Activated naive CD4-positive, alpha-beta T cell treated with anti-CD3 and anti-CD28 coated beads for 36 hours (primary cell): ENCODE measurements around the gene RCBTB1. TPM values are rescaled to one million over a fixed set of nuclear protein-coding genes. Genes with fewer than 3 reads are reported as not detected.

Source experiments
- CTCF ChIA-PET: fragments of 350-600 bp; sonication (Branson Sonifier 250); formaldehyde crosslinking; loops from one replicate; lab custom pipeline; 2021; ENCODE audit warnings: antibody characterized with exemption; lab: Charles Lee
- DNase-seq: peaks from one replicate; pipeline ENCODE4 v3.0.0-alpha.2; 2020
- H3K27ac Mint-ChIP-seq: one replicate; pipeline ENCODE4 v1.8.0; 2021; ENCODE audit warnings: mild to moderate bottlenecking, mixed read lengths
- H3K27me3 Mint-ChIP-seq: one replicate; pipeline ENCODE4 v1.8.0; 2021; ENCODE audit warnings: low read depth, mixed read lengths
- H3K36me3 Mint-ChIP-seq: one replicate; pipeline ENCODE4 v1.8.0; 2021; ENCODE audit warnings: low read depth, mixed read lengths
- H3K4me1 Mint-ChIP-seq: one replicate; pipeline ENCODE4 v1.8.0; 2021; ENCODE audit warnings: low read depth, mixed read lengths
- H3K4me3 Mint-ChIP-seq: one replicate; pipeline ENCODE4 v1.8.0; 2021; ENCODE audit warnings: mild to moderate bottlenecking, moderate library complexity, mixed read lengths
- H3K9me3 Mint-ChIP-seq: one replicate; pipeline ENCODE4 v1.8.0; 2021; ENCODE audit warnings: mixed read lengths
- intact Hi-C: fragments of 100-400 bp; cut with micrococcal nuclease; formaldehyde crosslinking; loops from one replicate; pipeline ENCODE4 v1.15.1; 2023
- total RNA-seq, 2 experiments: library from RNA; stranded (reverse); gene quantifications; one replicate each; pipeline ENCODE4 v1.2.3, GENCODE V29; 2021

RCBTB1 gene
- total RNA-seq, 2 experiments from 2014 or later: 17.8 to 19.2 TPM

- DNase-seq: no peak
- intact Hi-C loops: no loop called here
Measured at GRCh38 chr13:49546561-49546960, 38.8 kb downstream of the RCBTB1 start.

DNA sequence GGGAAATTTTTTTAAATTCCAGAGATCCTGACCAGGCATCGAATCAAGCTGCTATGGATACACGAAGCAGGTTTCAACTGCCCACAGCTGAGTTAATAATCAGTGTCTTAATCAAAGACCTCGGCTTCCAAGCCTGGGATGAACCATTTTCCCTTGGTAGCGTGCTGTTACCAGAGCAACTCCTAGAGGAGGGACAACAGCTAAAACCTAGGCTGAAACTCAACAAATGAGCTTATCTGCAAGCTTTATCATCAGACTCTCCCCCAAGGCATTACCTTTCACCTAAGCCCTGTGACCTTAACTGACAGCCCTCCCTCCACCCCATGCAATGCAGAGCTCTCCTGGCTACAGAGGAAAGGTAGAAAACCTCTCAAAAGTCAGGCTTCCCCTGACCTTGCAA is 39.7 kb downstream of the RCBTB1 start:
- Mint-ChIP-seq H3K4me3 (no peak overlapping the region), H3K4me1 (peaks cover 4% of the 10 kb centered on the region), H3K36me3 (peaks cover 24% of the 10 kb centered on the region), H3K27ac (no peak overlapping the region), H3K9me3 (no peaks in the 10 kb centered on the region), H3K27me3 (no peaks in the 10 kb centered on the region)
- DNase-seq: no peak
- CTCF ChIA-PET: no interaction called here
- intact Hi-C loops: no loop called here

More at GRCh38 chr13:49546561-49546960, 38.8 kb downstream of the RCBTB1 start:
- Mint-ChIP-seq H3K27ac (no peak overlapping the region), H3K9me3 (no peaks in the 10 kb centered on the region), H3K4me1 (no peaks in the 10 kb centered on the region), H3K27me3 (no peaks in the 10 kb centered on the region), H3K4me3 (no peak overlapping the region), H3K36me3 (peaks cover 21% of the 10 kb centered on the region)
- CTCF ChIA-PET: interaction anchor here (0.7 kb wide), 1 partner anchor 13 kb away, joined by 4 read pairs; no protein-coding TSS in a partner anchor

GRCh38 chr13:49543656-49544055 is 41.7 kb downstream of the RCBTB1 start:
- Mint-ChIP-seq H3K27me3 (no peaks in the 10 kb centered on the region), H3K9me3 (no peaks in the 10 kb centered on the region), H3K4me3 (no peak overlapping the region), H3K36me3 (peaks cover 26% of the 10 kb centered on the region), H3K27ac (no peak overlapping the region), H3K4me1 (peaks cover 21% of the 10 kb centered on the region)
- CTCF ChIA-PET: no interaction called here
- intact Hi-C loops: loop anchor here (5.0 kb wide), 1 partner anchor 241 kb away; no protein-coding TSS in a partner anchor
- no peak for DNase-seq

GRCh38 chr13:49540552-49540951 is 44.8 kb downstream of the RCBTB1 start:
- Mint-ChIP-seq H3K4me3 (peak overlapping the region; percentile 16), H3K4me1 (peaks cover 21% of the 10 kb centered on the region), H3K9me3 (no peaks in the 10 kb centered on the region), H3K27ac (peak overlapping the region; percentile 38), H3K36me3 (peaks cover 29% of the 10 kb centered on the region), H3K27me3 (no peaks in the 10 kb centered on the region)
- DNase-seq: no peak
- CTCF ChIA-PET: no interaction called here
- intact Hi-C loops: loop anchor here (5.0 kb wide), 1 partner anchor 238 kb away; no protein-coding TSS in a partner anchor

GRCh38 chr13:49539746-49540145 is 45.6 kb downstream of the RCBTB1 start:
- H3K9me3 Mint-ChIP-seq: no peaks in the 10 kb centered on the region
- peaks cover 29% of the 10 kb centered on the region for H3K36me3 Mint-ChIP-seq
- no peak for DNase-seq
- H3K4me3 Mint-ChIP-seq: no peak overlapping the region
- intact Hi-C loops: loop anchor here (5.0 kb wide), 1 partner anchor 237 kb away; no protein-coding TSS in a partner anchor
- H3K27me3 Mint-ChIP-seq: no peaks in the 10 kb centered on the region
- H3K27ac Mint-ChIP-seq: peak overlapping the region; percentile 71
- H3K4me1 Mint-ChIP-seq: peaks cover 21% of the 10 kb centered on the region
- CTCF ChIA-PET: interaction anchor here (0.5 to 1.2 kb wide), 5 partner anchors 12 to 206 kb away, joined by 3 to 4 read pairs (median 3); no protein-coding TSS in a partner anchor

- intact Hi-C loops: no loop called here
- peaks cover 21% of the 10 kb centered on the region for H3K4me1 Mint-ChIP-seq
- H3K27ac Mint-ChIP-seq: peak overlapping the region; percentile 71
- H3K9me3 Mint-ChIP-seq: no peaks in the 10 kb centered on the region
- DNase-seq: no peak
- H3K27me3 Mint-ChIP-seq: no peaks in the 10 kb centered on the region
- H3K36me3 Mint-ChIP-seq: peaks cover 26% of the 10 kb centered on the region
- no peak overlapping the region for H3K4me3 Mint-ChIP-seq
- CTCF ChIA-PET: interaction anchor here (0.5 to 1.2 kb wide), 6 partner anchors 11 to 246 kb away, joined by 3 to 4 read pairs (median 3); no protein-coding TSS in a partner anchor
Measured at GRCh38 chr13:49539313-49539712, 46.0 kb downstream of the RCBTB1 start.

DNA sequence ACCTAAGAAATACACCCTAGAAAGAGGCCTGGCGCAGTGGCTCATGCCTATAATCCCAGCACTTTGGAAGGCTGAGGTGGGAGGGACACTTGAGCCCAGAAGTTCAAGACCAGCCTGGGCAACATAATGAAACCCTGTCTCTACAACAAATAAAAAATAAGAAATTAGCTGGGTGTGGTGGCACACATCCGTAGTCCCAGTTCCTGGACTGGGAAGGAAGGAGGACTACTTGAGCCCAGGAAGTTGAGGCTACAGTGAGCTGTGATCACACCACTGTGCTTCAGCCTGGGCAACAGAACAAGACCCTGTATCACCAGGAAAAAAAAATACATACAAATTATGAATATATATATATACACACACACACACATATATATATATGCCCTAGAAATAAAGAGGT is 47.0 kb downstream of the RCBTB1 start:
- Mint-ChIP-seq H3K27me3 (no peaks in the 10 kb centered on the region), H3K9me3 (no peaks in the 10 kb centered on the region), H3K36me3 (peaks cover 28% of the 10 kb centered on the region), H3K4me3 (no peak overlapping the region), H3K27ac (no peak overlapping the region), H3K4me1 (peaks cover 23% of the 10 kb centered on the region)
- no peak for DNase-seq
- CTCF ChIA-PET: interaction anchor here (0.7 kb wide), 1 partner anchor 365 kb away, joined by 4 read pairs; no protein-coding TSS in a partner anchor
- intact Hi-C loops: no loop called here

- CTCF ChIA-PET: no interaction called here
- peaks cover 32% of the 10 kb centered on the region for H3K36me3 Mint-ChIP-seq
- intact Hi-C loops: no loop called here
- H3K27me3 Mint-ChIP-seq: no peaks in the 10 kb centered on the region
- no peaks in the 10 kb centered on the region for H3K9me3 Mint-ChIP-seq
- H3K27ac Mint-ChIP-seq: no peak overlapping the region
- DNase-seq: no peak
- no peak overlapping the region for H3K4me3 Mint-ChIP-seq
- H3K4me1 Mint-ChIP-seq: peaks cover 26% of the 10 kb centered on the region
Measured at GRCh38 chr13:49536144-49536873, 49.0 kb downstream of the RCBTB1 start.

GRCh38 chr13:49533591-49534269 is 51.6 kb downstream of the RCBTB1 start:
- Mint-ChIP-seq H3K4me1 (peaks cover 8% of the 10 kb centered on the region), H3K36me3 (peaks cover 26% of the 10 kb centered on the region), H3K27me3 (no peaks in the 10 kb centered on the region), H3K9me3 (no peaks in the 10 kb centered on the region), H3K27ac (no peak overlapping the region), H3K4me3 (no peak overlapping the region)
- CTCF ChIA-PET: no interaction called here
- DNase-seq: no peak
- intact Hi-C loops: no loop called here

DNA sequence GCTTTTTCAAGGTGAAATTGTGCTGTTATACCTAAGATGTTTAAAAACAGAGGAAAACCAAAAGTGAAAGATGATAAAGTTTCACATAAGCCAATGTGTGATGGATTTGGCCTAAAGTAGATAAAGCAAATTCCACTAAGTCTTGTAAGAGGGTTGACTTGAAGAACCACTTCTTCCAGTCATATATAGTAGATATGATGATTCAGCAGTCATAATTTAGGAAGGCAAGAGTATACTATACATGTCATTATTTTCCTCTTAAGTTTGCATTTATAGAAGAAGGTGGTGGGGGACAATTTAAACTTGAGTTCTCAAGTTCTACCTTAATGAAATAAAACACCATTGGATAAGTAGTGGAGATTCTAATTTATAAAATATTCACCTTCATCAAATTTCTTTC is 52.3 kb downstream of the RCBTB1 start:
- no peak for DNase-seq
- Mint-ChIP-seq H3K4me1 (peaks cover 8% of the 10 kb centered on the region), H3K27ac (no peak overlapping the region), H3K36me3 (peaks cover 26% of the 10 kb centered on the region), H3K9me3 (no peaks in the 10 kb centered on the region), H3K27me3 (no peaks in the 10 kb centered on the region), H3K4me3 (no peak overlapping the region)
- intact Hi-C loops: no loop called here
- CTCF ChIA-PET: no interaction called here

GRCh38 chr13:49532593-49532992 is 52.8 kb downstream of the RCBTB1 start:
- CTCF ChIA-PET: no interaction called here
- intact Hi-C loops: no loop called here
- no peaks in the 10 kb centered on the region for H3K27me3 Mint-ChIP-seq
- H3K36me3 Mint-ChIP-seq: peaks cover 23% of the 10 kb centered on the region
- H3K27ac Mint-ChIP-seq: no peak overlapping the region
- DNase-seq: no peak
- peaks cover 8% of the 10 kb centered on the region for H3K4me1 Mint-ChIP-seq
- H3K4me3 Mint-ChIP-seq: no peak overlapping the region
- H3K9me3 Mint-ChIP-seq: no peaks in the 10 kb centered on the region

DNA sequence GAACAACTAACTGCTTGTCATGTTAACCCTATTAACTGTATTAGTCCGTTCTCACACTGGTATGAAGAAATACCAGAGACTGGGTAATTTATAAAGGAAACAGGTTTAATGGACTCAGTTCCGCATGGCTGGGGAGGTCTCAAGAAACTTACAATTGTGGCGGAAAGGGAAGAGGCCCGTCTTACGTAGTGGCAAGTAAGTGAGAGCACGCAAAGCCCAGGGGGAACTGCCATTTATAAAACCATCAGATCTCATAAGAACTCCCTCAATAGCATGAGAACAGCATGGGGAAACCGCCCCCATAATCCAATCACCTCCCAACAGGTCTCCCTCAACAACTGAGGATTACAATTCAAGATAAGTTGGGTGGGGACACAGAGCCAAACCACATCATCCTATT is 54.9 kb downstream of the RCBTB1 start:
- peaks cover 24% of the 10 kb centered on the region for H3K36me3 Mint-ChIP-seq
- DNase-seq: no peak
- H3K27me3 Mint-ChIP-seq: no peaks in the 10 kb centered on the region
- no peak overlapping the region for H3K27ac Mint-ChIP-seq
- CTCF ChIA-PET: no interaction called here
- intact Hi-C loops: no loop called here
- peaks cover 8% of the 10 kb centered on the region for H3K4me1 Mint-ChIP-seq
- no peaks in the 10 kb centered on the region for H3K9me3 Mint-ChIP-seq
- no peak overlapping the region for H3K4me3 Mint-ChIP-seq
